MG63 (cell line): ENCODE data around the gene ARHGEF39. TPM values are rescaled to one million over a fixed set of nuclear protein-coding genes. Genes with fewer than 3 reads are reported as not detected.
A peak's percentile ranks its signal among the peaks of the same experiment; 100 is the strongest.

Source experiments
- DNase-seq: peaks from one replicate; pipeline ENCODE4 v3.0.0-alpha.2; 2020
- H3K27me3 ChIP-seq: fragments of 250-450 bp; sonication (Bioruptor Pico); 2 replicates; pipeline ENCODE4 v1.5.1; 2020; ENCODE audit warnings: mild to moderate bottlenecking, moderate library complexity
- H3K36me3 ChIP-seq: fragments of 250-450 bp; sonication (Bioruptor Pico); 2 replicates; pipeline ENCODE4 v1.5.1; 2020; ENCODE audit warnings: mild to moderate bottlenecking, moderate library complexity
- H3K4me3 ChIP-seq: fragments of 250-450 bp; sonication (Bioruptor Pico); 2 replicates; pipeline ENCODE4 v1.5.1; 2020; ENCODE audit warnings: mild to moderate bottlenecking, moderate library complexity
- H3K9me3 ChIP-seq: fragments of 250-450 bp; sonication (Bioruptor Pico); 2 replicates; pipeline ENCODE4 v1.5.1; 2020; ENCODE audit warnings: mild to moderate bottlenecking, moderate library complexity
- total RNA-seq: library from RNA; depleted of rRNA; stranded (reverse); fragments of >200 nt; shearing (Covaris generic); gene quantifications from 2 replicates; pipeline ENCODE4 v1.2.3, GENCODE V29; 2014; ENCODE audit warnings: low replicate concordance

ARHGEF39 gene
- total RNA-seq, 1 experiment from 2014 or later, result 15.5 TPM

DNA sequence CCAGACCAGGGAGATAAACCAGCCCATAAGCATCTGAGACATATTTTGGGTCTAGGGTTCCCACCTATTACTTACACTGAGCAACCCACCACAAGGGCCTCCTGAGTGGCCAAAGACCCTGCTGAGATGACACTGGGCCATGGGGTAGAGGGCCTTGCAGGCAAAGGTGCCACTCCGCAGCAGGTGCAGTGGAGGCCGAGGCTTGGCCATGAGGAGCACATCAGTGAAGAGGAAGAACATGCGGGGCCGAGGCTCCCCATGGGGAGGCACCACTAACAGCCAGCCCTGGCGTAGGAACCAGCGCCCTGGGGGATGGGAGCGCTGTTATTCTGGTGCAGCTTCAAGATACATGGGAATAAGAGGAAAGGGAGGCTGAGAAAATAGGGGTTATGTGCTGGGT lies 2.6 kb downstream of the ARHGEF39 start:
- Histone ChIP-seq H3K4me3 (no peak overlapping the region), H3K9me3 (no peaks in the 10 kb centered on the region), H3K27me3 (no peaks in the 10 kb centered on the region), H3K36me3 (peaks cover 62% of the 10 kb centered on the region)
- DNase-seq, result no peak

DNA sequence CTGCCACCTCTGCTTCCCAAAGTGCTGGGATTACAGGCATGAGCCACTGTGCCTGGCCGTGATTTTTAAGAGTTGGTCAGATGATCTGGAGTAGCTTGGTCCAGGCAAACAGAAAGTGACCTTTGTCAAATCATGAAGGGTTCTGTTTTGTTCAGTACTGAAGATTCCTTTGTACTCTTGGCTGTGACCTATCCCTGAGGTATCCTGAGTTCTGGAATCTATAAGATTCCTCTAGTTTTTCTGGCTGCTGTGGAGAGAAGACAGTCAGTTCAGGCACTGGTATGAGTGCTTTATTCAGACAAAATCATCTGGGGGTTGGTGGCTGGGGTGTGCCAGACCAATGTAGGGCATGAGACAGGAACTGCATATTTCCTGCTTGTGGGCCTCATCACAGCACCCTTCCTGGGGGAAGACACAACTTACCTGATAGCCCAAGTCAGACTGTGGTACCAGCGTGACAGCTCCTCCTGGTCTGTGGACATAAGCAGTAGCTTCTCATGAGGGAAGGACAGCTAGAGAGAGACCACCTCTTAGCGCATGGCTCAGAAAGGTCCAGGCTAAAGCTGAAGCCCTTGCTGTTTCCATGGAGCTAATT lies 3.1 kb downstream of the ARHGEF39 start:
- Histone ChIP-seq H3K4me3 (no peak overlapping the region), H3K27me3 (no peaks in the 10 kb centered on the region), H3K9me3 (no peaks in the 10 kb centered on the region), H3K36me3 (peaks cover 62% of the 10 kb centered on the region)
- no peak for DNase-seq

DNA sequence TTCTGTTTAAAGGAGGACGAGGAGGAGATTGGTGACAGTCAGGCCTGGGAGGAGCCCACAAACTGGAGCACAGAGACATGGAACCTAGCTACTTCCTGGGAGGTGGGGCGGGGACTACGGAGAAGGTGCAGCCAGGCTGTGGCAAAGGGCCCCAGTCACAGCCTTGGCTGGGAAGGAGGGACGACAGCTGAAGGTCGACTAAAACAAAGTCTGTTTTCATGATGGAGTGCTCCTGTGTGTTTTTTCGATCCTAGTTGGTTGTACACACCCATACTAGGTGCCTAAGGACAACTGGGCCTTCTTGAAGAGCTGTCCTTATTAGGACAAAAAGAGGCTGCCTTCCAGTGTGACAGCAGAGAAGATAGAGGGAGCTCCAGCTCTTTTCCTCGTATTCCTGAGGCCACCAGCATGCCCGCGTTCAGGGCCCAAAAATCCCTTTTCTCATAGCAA lies 4.0 kb downstream of the ARHGEF39 start:
- H3K4me3 ChIP-seq, result no peak overlapping the region
- no peaks in the 10 kb centered on the region for H3K9me3 ChIP-seq
- no peaks in the 10 kb centered on the region for H3K27me3 ChIP-seq
- no peak for DNase-seq
- H3K36me3 ChIP-seq, result peaks cover 62% of the 10 kb centered on the region

DNA sequence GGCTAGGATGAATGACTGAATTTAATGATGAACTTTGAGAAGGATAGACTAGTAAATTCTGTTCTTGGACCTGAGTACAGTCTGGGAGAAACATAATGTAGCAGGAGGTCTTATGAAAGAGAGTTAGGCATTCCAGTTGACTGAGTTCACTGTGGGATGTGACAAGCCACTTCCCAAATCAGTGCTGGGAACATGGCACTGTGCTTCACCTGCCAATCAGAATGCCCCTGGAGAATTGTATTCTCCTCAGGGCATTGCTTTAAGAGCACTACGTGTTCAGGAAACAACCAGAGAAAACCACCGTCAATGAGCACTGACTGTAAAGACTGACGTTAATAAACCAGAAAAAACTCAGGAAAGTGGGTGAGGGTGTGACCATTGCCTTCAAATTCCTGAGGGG lies 5.7 kb downstream of the ARHGEF39 start:
- H3K4me3 ChIP-seq, result peak overlapping the region; percentile 83
- peak; percentile 51 for DNase-seq
- no peaks in the 10 kb centered on the region for H3K27me3 ChIP-seq
- H3K9me3 ChIP-seq, result no peaks in the 10 kb centered on the region
- H3K36me3 ChIP-seq, result peaks cover 59% of the 10 kb centered on the region

DNA sequence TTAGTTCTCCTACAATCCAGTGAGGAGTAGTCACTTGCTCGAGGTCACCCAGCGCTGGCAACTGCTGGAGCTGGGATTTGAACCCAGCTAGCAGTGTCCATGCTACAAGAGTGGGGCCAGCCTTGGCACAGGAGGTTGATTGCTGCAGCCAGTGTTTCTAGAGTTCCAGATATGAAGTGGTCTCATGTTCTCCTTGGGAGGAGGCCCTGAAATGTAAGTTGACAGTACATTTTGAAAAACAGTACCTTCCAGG lies 6.1 kb downstream of the ARHGEF39 start:
- Histone ChIP-seq H3K9me3 (no peaks in the 10 kb centered on the region), H3K36me3 (peaks cover 55% of the 10 kb centered on the region), H3K4me3 (peak overlapping the region; percentile 83), H3K27me3 (no peaks in the 10 kb centered on the region)
- peak; percentile 90 for DNase-seq

DNA sequence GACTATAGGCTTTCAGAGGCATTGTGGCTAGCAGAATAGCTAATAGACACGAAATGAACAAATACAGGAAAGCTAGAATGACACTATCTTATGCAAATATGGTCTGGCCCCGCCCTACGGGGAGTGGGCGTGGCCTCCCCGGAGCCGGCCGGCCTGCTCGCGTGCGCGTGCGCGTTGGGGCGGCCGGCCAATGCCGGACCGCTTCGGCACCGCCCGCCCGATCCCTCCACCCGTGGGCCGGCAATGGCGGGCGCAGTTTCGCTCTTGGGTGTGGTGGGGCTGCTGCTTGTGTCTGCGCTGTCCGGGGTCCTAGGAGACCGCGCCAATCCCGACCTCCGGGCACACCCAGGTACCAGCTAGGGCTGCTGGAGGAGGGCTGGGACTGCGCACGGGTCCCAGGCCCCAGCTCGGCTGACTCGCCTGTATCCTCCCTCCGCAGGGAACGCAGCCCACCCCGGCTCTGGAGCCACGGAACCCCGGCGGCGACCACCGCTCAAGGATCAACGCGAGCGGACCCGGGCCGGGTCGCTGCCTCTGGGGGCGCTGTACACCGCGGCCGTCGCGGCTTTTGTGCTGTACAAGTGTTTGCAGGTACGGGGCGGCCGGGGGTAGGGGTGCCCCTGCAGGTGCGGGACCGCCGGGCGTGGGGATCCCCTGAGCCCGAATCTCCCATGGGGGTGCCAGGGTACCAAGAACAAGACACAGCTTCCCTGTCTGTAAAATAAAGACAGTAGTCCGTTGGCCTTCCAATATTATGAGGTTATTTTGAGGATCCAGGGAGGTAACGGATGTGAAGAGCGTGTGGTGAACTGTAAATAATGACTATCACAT lies 6.6 kb downstream of the ARHGEF39 start, which contains the start of gene CCDC107:
Gene CCDC107, plus strand, starts transcription at position 156 of the 831 bp plus-strand sequence. Its CDS starts 88 bp downstream, at position 244.
- Histone ChIP-seq H3K27me3 (no peaks in the 10 kb centered on the region), H3K36me3 (peaks cover 49% of the 10 kb centered on the region), H3K4me3 (peak within 1 kb of the TSS; percentile 83), H3K9me3 (no peaks in the 10 kb centered on the region)
- DNase-seq, result peak; percentile 94

DNA sequence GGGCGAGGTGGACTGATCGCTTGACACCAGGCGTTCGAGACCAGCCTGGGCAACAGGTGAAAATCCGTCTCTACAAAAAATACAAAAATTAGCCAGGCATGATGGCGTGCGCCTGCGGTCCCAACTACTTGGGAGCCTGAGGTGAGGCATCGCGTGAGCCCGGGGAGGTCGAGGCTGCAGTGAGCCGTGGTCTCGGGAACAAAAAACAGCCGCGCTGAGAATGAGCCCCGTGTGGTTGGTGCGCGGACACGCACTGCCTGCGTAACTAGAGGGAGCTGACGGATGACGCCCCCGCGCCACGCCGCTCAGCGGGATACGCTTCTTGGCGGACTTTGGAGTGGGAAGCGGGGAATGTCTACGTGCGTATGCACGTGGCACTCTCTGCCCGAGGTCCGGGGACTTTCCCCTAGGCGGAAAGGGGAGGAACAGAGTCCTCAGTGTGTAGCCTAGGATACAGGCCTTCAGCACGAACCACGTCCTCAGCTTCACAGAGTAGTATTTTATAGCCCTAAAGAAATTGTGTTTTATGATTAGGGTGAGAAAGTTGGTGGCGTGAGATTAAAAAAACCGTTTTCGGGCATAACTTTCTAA lies 7.4 kb downstream of the ARHGEF39 start, which contains the start of gene RMRP:
Gene RMRP, minus strand, starts transcription at position 474 of the 591 bp plus-strand sequence.
- Histone ChIP-seq H3K9me3 (no peaks in the 10 kb centered on the region), H3K36me3 (peaks cover 42% of the 10 kb centered on the region), H3K27me3 (no peaks in the 10 kb centered on the region), H3K4me3 (peak within 1 kb of the TSS; percentile 83)
- peak; percentile 100 for DNase-seq

DNA sequence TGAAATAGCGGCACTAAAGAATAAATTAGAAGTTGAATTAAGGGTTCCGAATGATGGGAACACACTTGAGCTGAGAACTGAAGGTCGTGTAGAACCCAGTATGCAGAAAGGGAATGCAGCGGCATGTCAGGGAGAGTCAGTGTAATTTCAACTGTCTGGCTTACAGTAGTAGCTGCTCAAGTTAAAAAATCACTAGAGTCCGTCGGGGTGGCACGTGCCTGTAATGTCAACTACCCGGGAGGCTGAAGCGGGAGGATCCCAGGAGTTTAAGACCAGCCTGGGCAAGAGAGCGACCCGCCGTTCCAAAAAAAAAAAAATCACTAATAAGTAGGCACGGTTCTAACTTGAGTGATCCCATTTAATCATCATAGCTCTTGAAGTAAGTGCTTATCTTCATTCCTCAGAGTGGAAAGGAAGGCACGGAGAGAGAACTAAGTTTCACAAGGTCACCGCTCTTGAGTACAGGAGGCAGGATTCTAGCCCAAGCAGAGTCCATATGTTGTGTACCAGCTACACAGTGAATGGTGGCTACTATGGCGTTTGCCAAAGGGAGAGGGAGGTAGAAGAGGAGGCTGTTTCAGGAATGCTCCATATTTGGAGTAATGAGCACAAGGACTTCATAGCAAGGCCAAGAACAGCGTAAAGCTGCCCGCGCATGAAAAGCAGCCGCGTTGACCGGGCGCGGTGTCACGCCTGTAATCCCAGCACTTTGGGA lies 8.0 kb downstream of the ARHGEF39 start:
- DNase-seq, result no peak
- H3K9me3 ChIP-seq, result no peaks in the 10 kb centered on the region
- peaks cover 36% of the 10 kb centered on the region for H3K36me3 ChIP-seq
- H3K4me3 ChIP-seq, result peak overlapping the region; percentile 26
- H3K27me3 ChIP-seq, result no peaks in the 10 kb centered on the region

DNA sequence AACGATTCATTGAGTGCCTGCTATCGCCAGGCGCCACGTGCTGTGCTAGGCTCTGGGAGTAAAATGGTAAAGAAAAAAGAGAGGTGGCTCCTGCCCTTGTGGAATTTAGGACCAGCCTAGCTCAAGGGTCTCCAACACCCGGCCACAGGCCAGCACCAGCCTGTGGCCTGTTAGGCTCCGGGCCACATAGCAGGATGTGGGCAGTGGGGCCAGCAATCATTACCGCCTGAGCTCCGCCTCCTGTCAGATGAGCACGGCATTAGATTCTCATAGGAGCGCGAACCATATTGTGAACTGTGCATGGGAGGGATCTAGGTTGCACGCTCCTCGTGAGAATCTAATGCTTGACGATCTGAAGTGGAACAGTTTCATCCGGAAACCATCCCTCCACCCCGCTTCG lies 8.6 kb downstream of the ARHGEF39 start:
- H3K36me3 ChIP-seq, result peaks cover 29% of the 10 kb centered on the region
- no peak for DNase-seq

DNA sequence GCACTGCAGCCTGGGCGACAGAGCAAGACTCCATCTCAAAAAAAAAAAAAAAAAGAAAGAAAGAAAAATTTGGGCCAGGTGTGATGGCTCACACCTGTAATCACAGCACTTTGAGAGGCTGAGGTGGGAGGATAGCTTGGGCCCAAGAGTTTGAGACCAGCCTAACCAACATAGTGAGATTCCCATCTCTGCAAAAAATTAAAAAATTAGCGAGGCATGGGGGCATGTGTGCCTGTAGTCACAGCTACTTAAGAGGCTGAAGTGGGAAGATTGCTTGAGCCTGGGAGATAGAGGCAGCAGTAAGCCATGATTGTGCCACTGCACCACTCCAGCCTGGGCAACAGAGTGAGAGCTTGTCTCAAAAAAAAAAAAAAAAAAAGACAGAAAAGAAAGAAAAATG lies 11.4 kb downstream of the ARHGEF39 start:
- no peak overlapping the region for H3K4me3 ChIP-seq
- no peaks in the 10 kb centered on the region for H3K9me3 ChIP-seq
- no peaks in the 10 kb centered on the region for H3K27me3 ChIP-seq
- peaks cover 3% of the 10 kb centered on the region for H3K36me3 ChIP-seq
- DNase-seq, result no peak

More for the DNA sequence above, 8.6 kb downstream of the ARHGEF39 start:
- Histone ChIP-seq H3K27me3 (no peaks in the 10 kb centered on the region), H3K9me3 (no peaks in the 10 kb centered on the region), H3K4me3 (no peak overlapping the region)

DNA sequence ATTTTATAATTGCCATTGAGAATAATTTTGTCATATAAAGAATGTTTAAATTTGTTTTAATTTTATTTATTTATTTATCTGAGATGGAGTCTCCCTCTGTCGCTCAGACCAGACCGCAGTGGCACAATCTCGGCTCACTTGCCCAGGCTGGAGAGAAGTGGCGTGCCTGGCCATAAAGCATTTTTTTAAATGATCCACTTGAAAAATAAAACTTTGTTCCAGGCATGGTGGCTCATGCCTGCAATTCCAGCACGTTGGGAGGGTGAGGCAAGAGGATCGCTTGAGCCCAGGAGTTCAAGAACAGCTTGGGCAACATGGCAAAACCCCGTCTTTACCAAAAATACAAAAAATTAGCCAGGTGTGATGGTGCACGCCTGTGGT lies 12.2 kb downstream of the ARHGEF39 start:
- DNase-seq, result peak; percentile 81
- Histone ChIP-seq H3K36me3 (no peaks in the 10 kb centered on the region), H3K4me3 (no peak overlapping the region), H3K27me3 (no peaks in the 10 kb centered on the region), H3K9me3 (no peaks in the 10 kb centered on the region)

DNA sequence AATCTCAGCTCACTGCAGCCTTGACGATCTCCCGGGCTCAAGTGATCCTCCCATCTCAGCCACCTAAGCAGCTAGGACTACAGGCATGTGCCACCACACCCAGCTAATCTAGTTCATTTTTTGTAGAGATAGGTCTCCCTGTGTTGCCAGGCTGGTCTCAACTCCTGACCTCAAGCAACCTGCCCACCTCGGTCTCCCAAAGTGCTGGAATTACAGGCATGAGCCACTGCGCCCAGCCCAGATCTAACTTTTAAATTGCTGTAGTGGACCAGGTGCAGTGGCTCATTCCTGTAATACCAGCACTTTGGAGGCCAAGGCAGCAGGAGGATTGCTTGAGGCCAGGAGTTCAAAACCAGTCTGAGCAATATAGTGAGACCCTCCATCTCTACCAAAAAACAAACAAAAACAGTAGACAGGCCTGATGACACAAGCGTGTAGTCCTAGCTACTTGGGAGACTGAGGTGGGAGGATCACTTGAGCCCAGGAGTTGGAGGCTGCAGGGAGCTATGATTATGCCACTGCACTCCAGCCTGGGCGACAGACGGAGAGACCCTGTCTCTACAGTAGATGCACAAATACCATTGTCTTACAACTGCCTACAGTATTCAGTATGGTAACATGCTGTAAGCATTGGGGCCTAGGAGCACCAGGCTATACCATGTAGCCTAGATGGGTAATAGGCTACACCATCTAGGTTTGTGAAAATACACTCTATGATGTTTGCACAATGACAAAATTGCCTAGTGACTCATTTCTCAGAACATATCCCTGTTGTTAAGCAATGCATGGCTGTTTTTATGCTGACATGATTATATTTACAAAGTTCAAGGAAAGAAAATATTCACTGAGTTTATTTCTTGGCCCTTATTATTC lies 12.8 kb downstream of the ARHGEF39 start:
- no peak overlapping the region for H3K4me3 ChIP-seq
- no peaks in the 10 kb centered on the region for H3K36me3 ChIP-seq
- peak; percentile 56 for DNase-seq
- H3K9me3 ChIP-seq, result no peaks in the 10 kb centered on the region
- H3K27me3 ChIP-seq, result no peaks in the 10 kb centered on the region

DNA sequence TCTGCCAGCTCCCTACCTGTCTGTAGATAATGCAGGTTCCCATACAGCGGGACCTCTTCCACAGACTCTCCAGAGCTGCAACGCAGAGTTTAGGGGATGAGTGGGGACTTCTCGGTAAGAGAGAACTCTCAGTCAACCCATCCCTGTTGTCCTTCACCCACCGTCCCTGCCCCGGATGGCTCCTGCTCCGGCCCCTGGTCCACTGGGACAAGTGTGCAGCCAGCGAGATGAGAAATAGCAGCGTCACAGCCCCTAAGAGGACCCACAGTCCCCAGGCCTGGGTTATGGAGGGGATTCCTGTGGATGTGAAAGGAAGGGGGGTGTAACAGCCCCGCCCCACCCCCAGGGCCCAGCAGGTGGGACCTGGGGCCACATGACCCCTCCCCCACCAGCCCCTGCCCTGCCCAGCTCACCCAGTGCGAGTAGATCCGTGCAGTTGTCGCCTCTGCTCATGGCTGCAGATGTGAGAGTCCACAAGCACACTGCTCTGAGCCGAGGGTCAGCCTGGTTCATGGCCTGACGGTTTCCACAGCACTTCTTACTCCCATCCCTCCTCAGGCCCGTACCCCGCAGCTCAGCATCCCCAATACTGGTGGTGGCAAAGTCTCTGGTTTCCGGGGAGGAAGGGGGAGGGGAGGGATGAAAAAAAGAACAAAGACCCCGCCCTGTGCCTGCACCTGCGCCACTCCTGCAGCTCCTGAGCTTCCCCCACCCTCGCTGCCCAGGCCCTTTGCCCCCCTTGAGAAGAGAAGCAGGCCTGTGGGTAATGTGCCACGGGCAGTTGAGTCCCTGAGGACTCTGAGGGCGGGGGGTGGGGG lies 14.4 kb downstream of the ARHGEF39 start, which contains the start of gene SIT1:
Gene SIT1, minus strand, starts transcription at position 591 of the 818 bp plus-strand sequence. Its CDS starts 78 bp downstream, at position 513.
- Histone ChIP-seq H3K36me3 (no peaks in the 10 kb centered on the region), H3K9me3 (no peaks in the 10 kb centered on the region), H3K4me3 (peak within 1 kb of the TSS; percentile 11), H3K27me3 (no peaks in the 10 kb centered on the region)
- DNase-seq, result no peak

DNA sequence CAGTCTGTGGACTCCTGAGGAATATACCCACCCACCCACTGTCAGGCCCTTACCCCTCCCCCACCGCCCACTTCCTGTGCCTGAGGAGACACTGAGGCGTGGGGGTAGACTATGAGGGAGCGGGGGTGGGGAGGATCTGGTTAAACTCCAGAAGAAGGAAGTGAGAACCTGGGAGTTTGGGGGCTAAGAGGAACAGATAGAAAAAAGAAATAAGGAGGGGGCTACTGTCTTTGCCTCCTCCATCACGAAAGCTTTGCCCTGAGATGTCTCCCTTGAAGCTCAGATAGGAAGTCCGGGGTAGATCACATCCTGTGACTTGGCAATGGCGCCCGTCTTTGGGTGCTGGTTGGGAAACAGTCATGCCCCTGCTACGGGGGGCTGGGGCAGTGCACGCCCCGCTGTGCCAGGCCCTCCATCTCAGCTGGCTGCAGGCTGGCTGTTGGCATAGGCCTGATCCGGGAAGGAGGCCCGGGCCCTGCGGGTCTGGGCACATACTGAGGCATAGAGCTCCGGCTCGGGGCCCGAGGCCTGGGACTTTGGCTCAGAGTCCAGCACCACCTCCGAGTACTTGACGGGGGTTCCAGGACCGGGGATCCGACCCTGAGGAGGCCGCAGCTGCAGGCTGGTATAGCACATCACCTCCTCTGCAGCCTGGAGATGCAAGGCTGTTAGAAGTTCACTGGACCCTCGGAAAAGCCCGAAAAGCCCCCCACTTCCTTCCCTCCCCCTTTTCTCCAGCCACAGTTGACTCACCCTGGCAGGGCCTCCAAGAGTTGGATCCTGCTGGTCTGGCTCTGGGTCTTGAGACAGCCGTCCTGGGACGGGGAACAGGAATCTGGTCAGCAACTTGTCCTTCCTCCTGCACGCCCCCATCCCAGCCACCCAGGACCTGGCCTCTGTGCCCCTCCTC lies 15.3 kb downstream of the ARHGEF39 start:
- no peaks in the 10 kb centered on the region for H3K36me3 ChIP-seq
- no peaks in the 10 kb centered on the region for H3K27me3 ChIP-seq
- H3K9me3 ChIP-seq, result no peaks in the 10 kb centered on the region
- peak overlapping the region; percentile 11 for H3K4me3 ChIP-seq
- peak; percentile 100 for DNase-seq
